SK-N-SH (cell line): Measurements from ENCODE around the gene TRAPPC6A. TPM values are rescaled to one million over a fixed set of nuclear protein-coding genes. Genes with fewer than 3 reads are reported as not detected.
A peak's percentile ranks its signal among the peaks of the same experiment; 100 is the strongest.

Source experiments
- CTCF ChIA-PET: fragments of 300-600, 350-600 bp; formaldehyde crosslinking; extraction: SDS; loops from one replicate; lab custom pipeline; 2021; lab: Yijun Ruan, JAX
- POLR2A ChIA-PET: fragments of 350-600 bp; sonication (Branson Sonifier 250); formaldehyde crosslinking; extraction: SDS; loops from one replicate; lab custom pipeline; 2020; ENCODE audit warnings: antibody characterized with exemption, inconsistent platforms; lab: Yijun Ruan, JAX
- DNase-seq: peaks from one replicate; pipeline ENCODE4 v3.0.0; 2012
- H2AFZ ChIP-seq: fragments of 200-600 bp; sonication (generic); 2 replicates; pipeline ENCODE4 v1.8.1; 2016; ENCODE audit warnings: antibody characterized with exemption, mild to moderate bottlenecking, low read depth
- H3F3A ChIP-seq: fragments of 200-600 bp; sonication (generic); replicated peaks from 2 replicates; pipeline ENCODE3; 2016; ENCODE audit warnings: antibody characterized with exemption, mild to moderate bottlenecking; ENCODE audit not compliant: insufficient read depth
- H3K27ac ChIP-seq, 2 experiments: fragments of 200-500 bp in 1 of 2; fragments of 200-600 bp in 1 of 2; sonication (Bioruptor generic) in 1 of 2; sonication (generic), shearing (Covaris generic) in 1 of 2; 2 replicates each; pipeline versions ENCODE4 v1.5.1 to v1.6.1; 2014 to 2016; ENCODE audit warnings: low read depth in 2 of 2, inconsistent platforms in 1 of 2, low read length in 1 of 2, mild to moderate bottlenecking in 1 of 2, mixed read lengths in 1 of 2
- H3K27me3 ChIP-seq: fragments of 200-600 bp; sonication (generic), shearing (Covaris generic); 2 replicates; pipeline ENCODE4 v1.6.1; 2016; ENCODE audit warnings: mixed run types; ENCODE audit not compliant: insufficient read depth
- H3K36me3 ChIP-seq, 2 experiments: fragments of 200-500 bp in 1 of 2; fragments of 200-600 bp in 1 of 2; sonication (Bioruptor generic) in 1 of 2; sonication (generic) in 1 of 2; replicated peaks in 1 of 2; 2 replicates each; pipeline versions ENCODE3 to v1.5.1; 2014 to 2016; ENCODE audit warnings: low read length in 1 of 2, mild to moderate bottlenecking in 1 of 2; ENCODE audit not compliant: insufficient read depth in 2 of 2, control insufficient read depth in 1 of 2
- H3K4me1 ChIP-seq, 2 experiments: fragments of 200-500 bp in 1 of 2; fragments of 200-600 bp in 1 of 2; sonication (Bioruptor generic) in 1 of 2; sonication (generic), shearing (Covaris generic) in 1 of 2; 2 replicates each; pipeline versions ENCODE4 v1.5.1 to v1.6.1; 2014 to 2016; ENCODE audit warnings: low read depth in 1 of 2, low read length in 1 of 2, mixed run types in 1 of 2; ENCODE audit not compliant: insufficient read depth in 2 of 2, control insufficient read depth in 1 of 2
- H3K4me2 ChIP-seq: fragments of 200-600 bp; sonication (generic), shearing (Covaris generic); 2 replicates; pipeline ENCODE4 v1.6.1; 2017; ENCODE audit warnings: mixed run types
- H3K4me3 ChIP-seq, 2 experiments: fragments of 200-500 bp in 1 of 2; fragments of 200-600 bp in 1 of 2; sonication (Bioruptor generic) in 1 of 2; sonication (generic), shearing (Covaris generic) in 1 of 2; 2 replicates each; pipeline versions ENCODE4 v1.5.1 to v1.8.1; 2014 to 2016; ENCODE audit warnings: low read depth in 2 of 2, inconsistent platforms in 1 of 2, low read length in 1 of 2, mild to moderate bottlenecking in 1 of 2, mixed read lengths in 1 of 2, moderate library complexity in 1 of 2
- H3K79me2 ChIP-seq: fragments of 200-600 bp; sonication (generic); 2 replicates; pipeline ENCODE4 v1.8.1; 2017; ENCODE audit warnings: mild to moderate bottlenecking; ENCODE audit not compliant: insufficient read depth
- H3K9ac ChIP-seq: fragments of 200-600 bp; sonication (generic); 2 replicates; pipeline ENCODE4 v1.6.1; 2017; ENCODE audit warnings: mixed run types
- H3K9me2 ChIP-seq: fragments of 200-600 bp; sonication (generic); 2 replicates; pipeline ENCODE4 v1.6.1; 2017; ENCODE audit warnings: mixed run types
- H3K9me3 ChIP-seq: fragments of 200-600 bp; sonication (generic); 2 replicates; pipeline ENCODE4 v1.6.1; 2017; ENCODE audit warnings: mixed run types, mild to moderate bottlenecking, moderate library complexity
- H4K20me1 ChIP-seq: fragments of 200-600 bp; sonication (generic); 2 replicates; pipeline ENCODE4 v1.6.1; 2017; ENCODE audit warnings: mild to moderate bottlenecking, mixed run types; ENCODE audit not compliant: insufficient read depth
- CHD2 ChIP-seq: fragments of 150-350 bp; IDR thresholded peaks from 2 replicates; pipeline ENCODE4 v1.6.1; 2018; ENCODE audit warnings: low read length; ENCODE audit not compliant: partially characterized antibody
- ELF1 ChIP-seq: IDR thresholded peaks from 2 replicates; pipeline ENCODE4 v1.4.0; 2012
- EP300 ChIP-seq, 2 experiments: IDR thresholded peaks; 2 replicates each; pipeline versions ENCODE4 v1.4.0 to v1.6.1; 2012; ENCODE audit warnings: borderline replicate concordance in 1 of 2, low read depth in 1 of 2, low read length in 1 of 2
- EZH2phosphoT487 ChIP-seq: fragments of 200-600 bp; sonication (generic); IDR thresholded peaks from 2 replicates; pipeline ENCODE4 v1.6.1; 2017; ENCODE audit warnings: low read depth, mixed run types, mild to moderate bottlenecking, antibody characterized with exemption, moderate library complexity, borderline replicate concordance
- GATA2 ChIP-seq: sonication (generic); formaldehyde crosslinking; IDR thresholded peaks from 2 replicates; pipeline ENCODE4 v1.5.0; 2020; ENCODE audit warnings: mild to moderate bottlenecking, missing genetic modification reagents
- JUND ChIP-seq: IDR thresholded peaks from 2 replicates; pipeline ENCODE4 v1.4.0; 2012
- MAX ChIP-seq: IDR thresholded peaks from 2 replicates; pipeline ENCODE4 v1.4.0; 2012; ENCODE audit warnings: low read depth
- MXI1 ChIP-seq: IDR thresholded peaks from 2 replicates; pipeline ENCODE4 v1.6.1; 2012; ENCODE audit warnings: mild to moderate bottlenecking, low read depth, low read length, improper control_type of control experiment
- NRF1 ChIP-seq: IDR thresholded peaks from 2 replicates; pipeline ENCODE4 v1.6.1; 2012; ENCODE audit warnings: low read depth, mild to moderate bottlenecking, low read length
- POLR2AphosphoS5 ChIP-seq: IDR thresholded peaks from 2 replicates; pipeline ENCODE4 v1.6.1; 2012; ENCODE audit warnings: low read depth, low read length
- RCOR1 ChIP-seq: fragments of 150-350 bp; IDR thresholded peaks from 2 replicates; pipeline ENCODE4 v1.6.1; 2017; ENCODE audit warnings: antibody characterized with exemption, low read length
- RFX5 ChIP-seq: IDR thresholded peaks from 2 replicates; pipeline ENCODE4 v1.6.1; 2012; ENCODE audit warnings: mild to moderate bottlenecking, improper control_type of control experiment, low read length
- RXRA ChIP-seq: IDR thresholded peaks from 2 replicates; pipeline ENCODE4 v1.4.0; 2012; ENCODE audit warnings: low read depth, mild to moderate bottlenecking, borderline replicate concordance
- SIN3A ChIP-seq: IDR thresholded peaks from 2 replicates; pipeline ENCODE4 v1.6.1; 2012; ENCODE audit warnings: low read depth, mild to moderate bottlenecking, low read length, moderate library complexity, borderline replicate concordance
- TCF12 ChIP-seq: IDR thresholded peaks from 2 replicates; pipeline ENCODE4 v1.4.0; 2012
- TEAD4 ChIP-seq: IDR thresholded peaks from 2 replicates; pipeline ENCODE4 v1.4.0; 2012; ENCODE audit warnings: mild to moderate bottlenecking, borderline replicate concordance; ENCODE audit not compliant: insufficient read depth
- YY1 ChIP-seq: IDR thresholded peaks from 2 replicates; pipeline ENCODE4 v1.4.0; 2012; ENCODE audit warnings: low read depth, mild to moderate bottlenecking
- ZBTB33 ChIP-seq: IDR thresholded peaks from 2 replicates; pipeline ENCODE4 v1.4.0; 2012; ENCODE audit warnings: low read depth, borderline replicate concordance
- WGBS: methylation state at CpG from one replicate; pipeline ENCODE4 v1.1.6; 2017; ENCODE audit warnings: low lambda C conversion rate; 5-methylcytosine and 5-hydroxymethylcytosine counted together
- polyA plus RNA-seq, 3 experiments: library from polyadenylated mRNA; depleted of rRNA; stranded (reverse); fragments of >200 nt; gene quantifications; 2 replicates each; pipeline ENCODE4 v1.2.3, GENCODE V29; 2012
- TF ChIP-seq, protein P1 (sequence below): fragments of 150-350 bp; IDR thresholded peaks from 2 replicates; pipeline ENCODE4 v1.6.1; 2016; ENCODE audit warnings: mild to moderate bottlenecking, low read depth, low read length
- TF ChIP-seq, protein P2 (sequence below): IDR thresholded peaks from 2 replicates; pipeline ENCODE4 v1.4.0; 2012; ENCODE audit warnings: low read depth, borderline replicate concordance
- TF ChIP-seq, protein P3 (sequence below): fragments of 200-600 bp; sonication (generic); IDR thresholded peaks from 2 replicates; pipeline ENCODE4 v1.6.1; 2017; ENCODE audit warnings: antibody characterized with exemption, mild to moderate bottlenecking, moderate library complexity
- TF ChIP-seq, protein P4 (sequence below): IDR thresholded peaks from 2 replicates; pipeline ENCODE4; 2012
- TF ChIP-seq, protein P5 (sequence below): fragments of 150-350 bp; IDR thresholded peaks from 2 replicates; pipeline ENCODE4 v1.6.1; 2017; ENCODE audit warnings: antibody characterized with exemption, low read length, low read depth, borderline replicate concordance

TRAPPC6A gene
- polyA plus RNA-seq, 1 of the 3 experiments (the other 2 are of a cell fraction), result 59.0 TPM

DNA sequence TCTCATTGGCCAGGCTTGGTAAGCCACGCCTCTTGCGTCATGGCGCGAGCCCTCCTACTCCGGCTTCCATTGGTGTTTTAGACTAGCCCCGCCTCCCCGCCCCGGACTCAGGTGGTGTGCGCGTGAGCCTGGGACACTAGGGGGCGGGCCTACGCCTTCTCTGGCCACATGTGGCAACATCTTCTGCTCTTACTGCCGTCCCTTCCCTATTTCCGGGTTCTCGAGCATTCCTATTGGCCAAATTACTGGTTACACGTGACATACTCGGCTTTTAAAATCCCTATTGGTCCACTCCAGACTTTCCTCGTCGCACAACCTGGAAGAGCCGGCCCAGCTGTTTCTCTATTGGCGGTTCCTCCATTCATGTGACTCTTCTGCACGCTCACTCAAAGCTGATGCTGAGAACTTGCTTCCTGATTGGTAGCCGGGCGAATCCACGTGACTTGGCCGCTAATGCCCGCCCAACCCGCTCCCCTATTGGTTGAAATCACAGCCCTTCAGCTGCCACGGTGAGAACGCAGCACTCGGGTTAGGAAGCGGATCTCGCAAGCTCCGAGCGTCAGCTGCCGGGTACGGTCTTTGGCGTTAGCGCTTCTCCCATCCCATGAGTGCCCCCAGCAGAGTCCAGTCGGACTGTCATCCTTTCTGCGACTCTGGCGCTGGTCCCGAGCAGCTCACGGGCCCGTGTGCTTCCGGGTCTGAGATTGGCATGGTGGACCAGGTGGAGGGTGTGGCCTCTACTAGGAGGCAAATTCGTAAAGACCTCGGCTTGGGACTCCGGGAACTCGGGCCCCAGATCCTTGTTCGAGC, 430 bp upstream of the TRAPPC6A start, which contains the start of gene BLOC1S3:
Gene BLOC1S3, plus strand, starts transcription at position 523 of the 810 bp plus-strand sequence. CDS start 513 bp downstream, outside the sequence.
- Histone ChIP-seq H3K4me2 (peak within 1 kb of the TSS; percentile 99), H2AFZ (peak within 1 kb of the TSS; percentile 79), H3K9me3 (no peaks in the 10 kb centered on the region), H3K36me3 (peaks cover 0 to 5% of the 10 kb centered on the region in 2 experiments), H3K9me2 (no peaks in the 10 kb centered on the region), H3K4me1 (peaks cover 0 to 13% of the 10 kb centered on the region in 2 experiments; a peak in 1 of 4 replicates), H3K27me3 (no peaks in the 10 kb centered on the region), H3K27ac (peak within 1 kb of the TSS; percentile 53 to 82), H3K4me3 (peak within 1 kb of the TSS; percentile 81 to 97), H4K20me1 (no peaks in the 10 kb centered on the region), H3K79me2 (peaks cover 29% of the 10 kb centered on the region), H3F3A (peaks cover 9% of the 10 kb centered on the region), H3K9ac (peak within 1 kb of the TSS; percentile 87)
- POLR2A ChIA-PET, result interaction anchor here (1.0 to 1.8 kb wide), 3 partner anchors 86 to 106 kb away, joined by 3 to 7 read pairs (median 4); partner anchors contain the start of genes GEMIN7 and PPP1R37
- CTCF ChIA-PET, result interaction anchor here (0.6 to 1.7 kb wide), 12 partner anchors 9 to 307 kb away, joined by 3 to 6 read pairs (median 4); partner anchors contain the start of gene EXOC3L2
- no peak for TF ChIP-seq EP300 (IDR thresholded peaks at IDR 0.05; ENCODE audit: borderline replicate concordance in 1 of 2, low read depth in 1 of 2, low read length in 1 of 2)
- TF ChIP-seq ELF1, result peak; percentile 96
- no peak for TF ChIP-seq TEAD4
- TF ChIP-seq RXRA, result no peak
- no peak for TF ChIP-seq RCOR1
- TF ChIP-seq, protein P1, sequence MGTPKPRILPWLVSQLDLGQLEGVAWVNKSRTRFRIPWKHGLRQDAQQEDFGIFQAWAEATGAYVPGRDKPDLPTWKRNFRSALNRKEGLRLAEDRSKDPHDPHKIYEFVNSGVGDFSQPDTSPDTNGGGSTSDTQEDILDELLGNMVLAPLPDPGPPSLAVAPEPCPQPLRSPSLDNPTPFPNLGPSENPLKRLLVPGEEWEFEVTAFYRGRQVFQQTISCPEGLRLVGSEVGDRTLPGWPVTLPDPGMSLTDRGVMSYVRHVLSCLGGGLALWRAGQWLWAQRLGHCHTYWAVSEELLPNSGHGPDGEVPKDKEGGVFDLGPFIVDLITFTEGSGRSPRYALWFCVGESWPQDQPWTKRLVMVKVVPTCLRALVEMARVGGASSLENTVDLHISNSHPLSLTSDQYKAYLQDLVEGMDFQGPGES, result peak; percentile 66
- TF ChIP-seq, protein P2, sequence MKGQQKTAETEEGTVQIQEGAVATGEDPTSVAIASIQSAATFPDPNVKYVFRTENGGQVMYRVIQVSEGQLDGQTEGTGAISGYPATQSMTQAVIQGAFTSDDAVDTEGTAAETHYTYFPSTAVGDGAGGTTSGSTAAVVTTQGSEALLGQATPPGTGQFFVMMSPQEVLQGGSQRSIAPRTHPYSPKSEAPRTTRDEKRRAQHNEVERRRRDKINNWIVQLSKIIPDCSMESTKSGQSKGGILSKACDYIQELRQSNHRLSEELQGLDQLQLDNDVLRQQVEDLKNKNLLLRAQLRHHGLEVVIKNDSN, result peak; percentile 94
- TF ChIP-seq YY1, result 0 out of 2 replicates have a peak, but pooled peaks have one; percentile 9
- TF ChIP-seq NRF1, result peak; percentile 70
- TF ChIP-seq MXI1, result peak; percentile 98
- no peak for TF ChIP-seq TCF12
- no peak for TF ChIP-seq EZH2phosphoT487
- TF ChIP-seq, protein P3, sequence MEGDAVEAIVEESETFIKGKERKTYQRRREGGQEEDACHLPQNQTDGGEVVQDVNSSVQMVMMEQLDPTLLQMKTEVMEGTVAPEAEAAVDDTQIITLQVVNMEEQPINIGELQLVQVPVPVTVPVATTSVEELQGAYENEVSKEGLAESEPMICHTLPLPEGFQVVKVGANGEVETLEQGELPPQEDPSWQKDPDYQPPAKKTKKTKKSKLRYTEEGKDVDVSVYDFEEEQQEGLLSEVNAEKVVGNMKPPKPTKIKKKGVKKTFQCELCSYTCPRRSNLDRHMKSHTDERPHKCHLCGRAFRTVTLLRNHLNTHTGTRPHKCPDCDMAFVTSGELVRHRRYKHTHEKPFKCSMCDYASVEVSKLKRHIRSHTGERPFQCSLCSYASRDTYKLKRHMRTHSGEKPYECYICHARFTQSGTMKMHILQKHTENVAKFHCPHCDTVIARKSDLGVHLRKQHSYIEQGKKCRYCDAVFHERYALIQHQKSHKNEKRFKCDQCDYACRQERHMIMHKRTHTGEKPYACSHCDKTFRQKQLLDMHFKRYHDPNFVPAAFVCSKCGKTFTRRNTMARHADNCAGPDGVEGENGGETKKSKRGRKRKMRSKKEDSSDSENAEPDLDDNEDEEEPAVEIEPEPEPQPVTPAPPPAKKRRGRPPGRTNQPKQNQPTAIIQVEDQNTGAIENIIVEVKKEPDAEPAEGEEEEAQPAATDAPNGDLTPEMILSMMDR, result peak; percentile 37
- no peak for TF ChIP-seq ZBTB33
- peak; percentile 39 for TF ChIP-seq CHD2
- TF ChIP-seq, protein P4, sequence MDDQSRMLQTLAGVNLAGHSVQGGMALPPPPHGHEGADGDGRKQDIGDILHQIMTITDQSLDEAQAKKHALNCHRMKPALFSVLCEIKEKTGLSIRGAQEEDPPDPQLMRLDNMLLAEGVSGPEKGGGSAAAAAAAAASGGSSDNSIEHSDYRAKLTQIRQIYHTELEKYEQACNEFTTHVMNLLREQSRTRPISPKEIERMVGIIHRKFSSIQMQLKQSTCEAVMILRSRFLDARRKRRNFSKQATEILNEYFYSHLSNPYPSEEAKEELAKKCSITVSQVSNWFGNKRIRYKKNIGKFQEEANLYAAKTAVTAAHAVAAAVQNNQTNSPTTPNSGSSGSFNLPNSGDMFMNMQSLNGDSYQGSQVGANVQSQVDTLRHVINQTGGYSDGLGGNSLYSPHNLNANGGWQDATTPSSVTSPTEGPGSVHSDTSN, result peak; percentile 93
- TF ChIP-seq RFX5, result peak; percentile 100
- TF ChIP-seq JUND, result no peak
- peak; percentile 44; the same call in 1 of the 2 replicates for TF ChIP-seq POLR2AphosphoS5
- TF ChIP-seq SIN3A, result peak; percentile 93
- TF ChIP-seq, protein P5, sequence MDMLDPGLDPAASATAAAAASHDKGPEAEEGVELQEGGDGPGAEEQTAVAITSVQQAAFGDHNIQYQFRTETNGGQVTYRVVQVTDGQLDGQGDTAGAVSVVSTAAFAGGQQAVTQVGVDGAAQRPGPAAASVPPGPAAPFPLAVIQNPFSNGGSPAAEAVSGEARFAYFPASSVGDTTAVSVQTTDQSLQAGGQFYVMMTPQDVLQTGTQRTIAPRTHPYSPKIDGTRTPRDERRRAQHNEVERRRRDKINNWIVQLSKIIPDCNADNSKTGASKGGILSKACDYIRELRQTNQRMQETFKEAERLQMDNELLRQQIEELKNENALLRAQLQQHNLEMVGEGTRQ, result peak; percentile 62
- TF ChIP-seq GATA2 (CRISPR knock-in tag), result no peak
- TF ChIP-seq MAX, result peak; percentile 98
- WGBS, result 2% methylated on average over 33 of the region's 51 CpGs
- peak; percentile 97 for DNase-seq
